IMR-90 (cell line): Measurements from ENCODE around the gene PRRX1. TPM values are rescaled to one million over a fixed set of nuclear protein-coding genes. Genes with fewer than 3 reads are reported as not detected.

Experiments used
- ATAC-seq: fragments of 200-7000 bp; cut with Tn5 transposase; 2 replicates; pipeline ENCODE4 v1.9.1; 2020; ENCODE audit warnings: low read depth, mild to moderate bottlenecking, moderate library complexity
- BruUV-seq: library from RNA; stranded (reverse); fragments of 400-500 nt; replicated peaks from 2 replicates; lab custom pipeline; 2021; lab: Mats Ljungman, UMichigan
- CTCF ChIA-PET: fragments of 300-600 bp; formaldehyde crosslinking; extraction: SDS; loops from one replicate; lab custom pipeline; 2021; ENCODE audit warnings: antibody characterized with exemption; lab: Yijun Ruan, JAX
- POLR2A ChIA-PET: fragments of 300-600 bp; sonication (Branson Sonifier 250); formaldehyde crosslinking; loops from one replicate; lab custom pipeline; 2022; ENCODE audit warnings: antibody characterized with exemption; ENCODE audit not compliant: unreplicated experiment; lab: Charles Lee
- DNase-seq: peaks from one replicate; pipeline ENCODE4 v3.0.0; 2013
- H2AFZ ChIP-seq: replicated peaks from 2 replicates; pipeline ENCODE3; 2013; ENCODE audit warnings: low read length, mild to moderate bottlenecking; ENCODE audit not compliant: poor library complexity
- H2AK5ac ChIP-seq: 2 replicates; pipeline ENCODE4 v1.6.1; 2013; ENCODE audit warnings: low read depth, low read length, inconsistent platforms
- H2AK9ac ChIP-seq: replicated peaks from 2 replicates; pipeline ENCODE3; 2013; ENCODE audit warnings: mild to moderate bottlenecking, low read depth, low read length, moderate library complexity; ENCODE audit not compliant: poor library complexity
- H2BK120ac ChIP-seq: 2 replicates; pipeline ENCODE4 v1.6.1; 2013; ENCODE audit warnings: low read depth, low read length, inconsistent platforms
- H2BK15ac ChIP-seq: 3 replicates; pipeline ENCODE4 v1.6.1; 2013; ENCODE audit warnings: low read depth, low read length, inconsistent platforms
- H2BK20ac ChIP-seq: 2 replicates; pipeline ENCODE4 v1.6.1; 2013; ENCODE audit warnings: low read depth, mild to moderate bottlenecking, inconsistent platforms, low read length, moderate library complexity
- H2BK5ac ChIP-seq: 2 replicates; pipeline ENCODE4 v1.6.1; 2013; ENCODE audit warnings: mild to moderate bottlenecking, low read depth, low read length, inconsistent platforms; ENCODE audit not compliant: poor library complexity, severe bottlenecking
- H3K14ac ChIP-seq: replicated peaks from 2 replicates; pipeline ENCODE4 v1.6.1; 2013; ENCODE audit warnings: low read depth, low read length, inconsistent platforms
- H3K18ac ChIP-seq: 2 replicates; pipeline ENCODE4 v1.6.1; 2013; ENCODE audit warnings: low read depth, low read length, control low read depth
- H3K23ac ChIP-seq: 2 replicates; pipeline ENCODE4 v1.6.1; 2013; ENCODE audit warnings: low read depth, low read length, inconsistent platforms
- H3K27ac ChIP-seq: 2 replicates; pipeline ENCODE4 v1.5.1; 2013; ENCODE audit warnings: mild to moderate bottlenecking, control low read depth, low read length; ENCODE audit not compliant: insufficient read depth
- H3K27me3 ChIP-seq: 2 replicates; pipeline ENCODE4 v1.6.1; 2013; ENCODE audit warnings: low read length; ENCODE audit not compliant: control insufficient read depth, insufficient read depth
- H3K36me3 ChIP-seq: 2 replicates; pipeline ENCODE4 v1.6.1; 2013; ENCODE audit warnings: low read length, mixed read lengths; ENCODE audit not compliant: control insufficient read depth, insufficient read depth
- H3K4ac ChIP-seq: 2 replicates; pipeline ENCODE4 v1.6.1; 2013; ENCODE audit warnings: low read depth, low read length, inconsistent platforms
- H3K4me1 ChIP-seq: 2 replicates; pipeline ENCODE4 v1.6.1; 2013; ENCODE audit warnings: low read length, mixed read lengths; ENCODE audit not compliant: control insufficient read depth, insufficient read depth
- H3K4me2 ChIP-seq: 2 replicates; pipeline ENCODE4 v1.6.1; 2013; ENCODE audit warnings: low read depth, mild to moderate bottlenecking, control low read depth, low read length, moderate library complexity
- H3K4me3 ChIP-seq: 2 replicates; pipeline ENCODE4 v1.5.1; 2013; ENCODE audit warnings: low read depth, mild to moderate bottlenecking, control low read depth, low read length, moderate library complexity; ENCODE audit not compliant: insufficient read depth
- H3K56ac ChIP-seq: 2 replicates; pipeline ENCODE4 v1.6.1; 2013; ENCODE audit warnings: low read length, inconsistent platforms; ENCODE audit not compliant: insufficient read depth; ENCODE audit errors: extremely low read depth
- H3K79me1 ChIP-seq, 2 experiments: 2 replicates each; pipeline ENCODE4 v1.6.1; 2013; ENCODE audit warnings: low read length in 2 of 2, inconsistent platforms in 1 of 2, low read depth in 1 of 2
- H3K9ac ChIP-seq: 2 replicates; pipeline ENCODE4 v1.6.1; 2013; ENCODE audit warnings: low read depth, low read length, control low read depth
- H3K9me1 ChIP-seq: 2 replicates; pipeline ENCODE4 v1.6.1; 2013; ENCODE audit warnings: low read length, inconsistent platforms; ENCODE audit not compliant: insufficient read depth
- H3K9me3 ChIP-seq: 2 replicates; pipeline ENCODE4 v1.6.1; 2013; ENCODE audit warnings: low read length; ENCODE audit not compliant: control insufficient read depth, insufficient read depth
- H4K20me1 ChIP-seq: 2 replicates; pipeline ENCODE4 v1.6.1; 2013; ENCODE audit warnings: low read length, inconsistent platforms; ENCODE audit not compliant: insufficient read depth
- H4K5ac ChIP-seq: 2 replicates; pipeline ENCODE4 v1.6.1; 2013; ENCODE audit warnings: mild to moderate bottlenecking, low read depth, low read length, control low read depth
- H4K8ac ChIP-seq, 2 experiments: 2 replicates each; pipeline ENCODE4 v1.6.1; 2013; ENCODE audit warnings: low read depth in 2 of 2, low read length in 2 of 2, control low read depth in 1 of 2, inconsistent platforms in 1 of 2
- H4K91ac ChIP-seq: 2 replicates; pipeline ENCODE4 v1.6.1; 2013; ENCODE audit warnings: low read depth, low read length, inconsistent platforms; ENCODE audit not compliant: insufficient read depth
- MAFK ChIP-seq: IDR thresholded peaks from 2 replicates; pipeline ENCODE4 v1.6.1; 2012; ENCODE audit warnings: low read depth, low read length, improper control_type of control experiment
- MAZ ChIP-seq: IDR thresholded peaks from 2 replicates; pipeline ENCODE4 v1.6.1; 2012; ENCODE audit warnings: low read depth, mild to moderate bottlenecking, low read length, improper control_type of control experiment, moderate library complexity, borderline replicate concordance
- MXI1 ChIP-seq: IDR thresholded peaks from 2 replicates; pipeline ENCODE4 v1.6.1; 2012; ENCODE audit warnings: low read depth, mild to moderate bottlenecking, low read length, moderate library complexity, borderline replicate concordance
- NFE2L2 ChIP-seq: fragments of 150-350 bp; IDR thresholded peaks from 2 replicates; pipeline ENCODE4 v1.6.1; 2016; ENCODE audit warnings: low read depth, mild to moderate bottlenecking, low read length
- RAD21 ChIP-seq: IDR thresholded peaks from 2 replicates; pipeline ENCODE4 v1.6.1; 2012; ENCODE audit warnings: low read length, improper control_type of control experiment
- RCOR1 ChIP-seq: IDR thresholded peaks from 2 replicates; pipeline ENCODE4 v1.6.1; 2012; ENCODE audit warnings: mild to moderate bottlenecking, low read length, improper control_type of control experiment; ENCODE audit not compliant: insufficient replicate concordance
- RFX5 ChIP-seq: IDR thresholded peaks from 2 replicates; pipeline ENCODE4 v1.8.0; 2012; ENCODE audit warnings: low read depth, mild to moderate bottlenecking, low read length, moderate library complexity
- WGBS, 2 experiments: methylation state at CpG; one replicate each; pipeline versions ENCODE4 v1.1.5 to v1.1.7; 2013; ENCODE audit warnings: missing lambda C conversion rate in 2 of 2; ENCODE audit not compliant: insufficient read length in 1 of 2; ENCODE audit errors: extremely low coverage in 2 of 2; 5-methylcytosine and 5-hydroxymethylcytosine counted together
- dilution Hi-C: fragments of 300-500 bp; cut with HindIII; formaldehyde crosslinking; loops from one replicate; pipeline ENCODE4 v1.14.3; 2018; ENCODE audit warnings: low sequenced_read_pairs; ENCODE audit not compliant: unreplicated experiment
- in situ Hi-C: fragments of 300-500 bp; cut with MboI; formaldehyde crosslinking; loops from 3 replicates; pipeline ENCODE4 v1.14.3; 2019; ENCODE audit warnings: low sequenced_read_pairs, inconsistent platforms, mixed read lengths
- intact Hi-C: fragments of 100-400 bp; cut with micrococcal nuclease; formaldehyde crosslinking; loops from 2 replicates; pipeline ENCODE4 v1.10.0; 2022
- polyA plus RNA-seq, 3 experiments: library from polyadenylated mRNA; depleted of rRNA; stranded (reverse); fragments of >200 nt; gene quantifications; 2 replicates each; pipeline ENCODE4 v1.2.3, GENCODE V29; 2012; ENCODE audit warnings: low replicate concordance in 1 of 3
- total RNA-seq: library from RNA; depleted of rRNA; stranded (reverse); fragments of >200 nt; gene quantifications from 2 replicates; pipeline ENCODE4 v1.2.3, GENCODE V29; 2012

PRRX1 gene
- total and polyA plus RNA-seq, 2 of the 4 experiments (the other 2 are of a cell fraction): 50.0 to 65.4 TPM

DNA sequence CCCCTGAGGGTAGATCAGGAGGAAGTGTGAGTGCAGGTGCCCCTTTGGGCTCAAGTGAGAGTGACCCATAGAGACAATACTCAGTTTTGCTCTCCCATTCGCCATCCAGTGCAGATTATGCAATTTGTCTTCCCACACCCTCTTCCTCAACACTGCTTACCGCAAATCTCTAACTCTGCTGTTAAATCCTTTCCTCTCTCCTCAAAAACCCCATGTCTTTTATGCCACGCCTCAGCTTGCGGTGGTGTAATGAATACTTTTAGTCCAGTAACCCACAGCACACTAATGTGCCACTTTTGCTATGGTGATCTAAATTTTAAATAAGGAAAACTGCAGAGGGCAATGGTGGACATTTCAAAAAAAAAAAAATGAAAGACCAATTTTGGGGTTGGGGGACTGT lies 57.7 kb downstream of the PRRX1 start:
- no peak overlapping the region for H3K27ac ChIP-seq
- no peaks in the 10 kb centered on the region for H3K27me3 ChIP-seq
- no peak overlapping the region for H3K4ac ChIP-seq
- no peak overlapping the region for H4K91ac ChIP-seq
- H3K36me3 ChIP-seq: peaks cover 36% of the 10 kb centered on the region
- no peak overlapping the region for H2BK15ac ChIP-seq
- no peak overlapping the region for H3K56ac ChIP-seq
- in situ Hi-C loops: loop anchor here (25.0 kb wide), 1 partner anchor 1609 kb away; the partner anchor contains the start of gene ATP1B1
- no peaks in the 10 kb centered on the region for H4K20me1 ChIP-seq
- H4K5ac ChIP-seq: no peak overlapping the region
- no peak overlapping the region for H3K9ac ChIP-seq
- H2AK5ac ChIP-seq: no peak overlapping the region
- no peak overlapping the region for H4K8ac ChIP-seq
- H2BK20ac ChIP-seq: no peak overlapping the region
- dilution Hi-C loops: no loop called here
- BruUV-seq: no TSS peak
- no peak for DNase-seq
- H3K79me1 ChIP-seq: peaks cover 20 to 44% of the 10 kb centered on the region in 2 experiments
- H3K4me1 ChIP-seq: no peaks in the 10 kb centered on the region
- H2AFZ ChIP-seq: peak overlapping the region; percentile 38
- H3K14ac ChIP-seq: no peak overlapping the region
- H3K4me3 ChIP-seq: no peak overlapping the region
- no peak overlapping the region for H2AK9ac ChIP-seq
- peaks cover 6% of the 10 kb centered on the region; the same call in 1 of the 2 replicates for H3K9me1 ChIP-seq
- no peak for ATAC-seq
- H2BK120ac ChIP-seq: no peak overlapping the region
- H2BK5ac ChIP-seq: no peak overlapping the region
- CTCF ChIA-PET: no interaction called here
- H3K4me2 ChIP-seq: no peak overlapping the region
- H3K18ac ChIP-seq: no peak overlapping the region
- H3K23ac ChIP-seq: no peak overlapping the region
- POLR2A ChIA-PET: no interaction called here
- no CpG with 5 or more reads among the region's 4 CpGs for WGBS, 2 experiments
- no peaks in the 10 kb centered on the region for H3K9me3 ChIP-seq
- TF ChIP-seq RAD21 (no peak), MAZ (no peak), RCOR1 (no peak), MAFK (no peak), MXI1 (no peak), NFE2L2 (no peak), RFX5 (no peak)
- intact Hi-C loops: no loop called here
